ENCODE data around the gene C3orf85.
"Not testable (repeated sequence)": the region's sequence is repeated elsewhere in the genome, so short reads cannot be mapped to it uniquely, and the experiment has no call there.

The C3orf85 gene

DNA sequence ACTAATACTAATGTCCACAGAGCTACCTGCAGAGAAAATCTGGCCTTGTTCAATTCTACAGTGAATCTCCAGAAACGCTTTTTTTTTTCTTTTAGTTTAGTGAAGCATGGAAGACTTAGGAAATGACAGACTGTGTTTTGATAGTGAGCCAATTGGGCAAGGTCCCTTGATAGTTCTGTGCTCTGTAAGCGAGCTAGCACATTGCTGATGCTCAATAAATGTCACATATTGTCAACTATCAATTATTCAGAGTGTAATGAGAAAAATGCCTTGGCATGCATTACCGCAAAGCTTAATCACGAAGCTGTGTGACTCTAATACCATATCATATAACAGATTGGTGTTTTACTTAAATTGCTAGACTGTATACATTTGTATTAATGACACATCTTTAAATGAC is 5.2 kb upstream of the C3orf85 start:
- Mint-ChIP-seq H3K4me1 (no peaks in the 10 kb centered on the region), H3K27ac (no peak overlapping the region), H3K27me3 (peaks cover 7% of the 10 kb centered on the region), H3K9me3 (peaks cover 6 to 7% of the 10 kb centered on the region in 2 donors), H3K4me3 (no peak overlapping the region)
- ATAC-seq (no peak), DNase-seq (no peak)

DNA sequence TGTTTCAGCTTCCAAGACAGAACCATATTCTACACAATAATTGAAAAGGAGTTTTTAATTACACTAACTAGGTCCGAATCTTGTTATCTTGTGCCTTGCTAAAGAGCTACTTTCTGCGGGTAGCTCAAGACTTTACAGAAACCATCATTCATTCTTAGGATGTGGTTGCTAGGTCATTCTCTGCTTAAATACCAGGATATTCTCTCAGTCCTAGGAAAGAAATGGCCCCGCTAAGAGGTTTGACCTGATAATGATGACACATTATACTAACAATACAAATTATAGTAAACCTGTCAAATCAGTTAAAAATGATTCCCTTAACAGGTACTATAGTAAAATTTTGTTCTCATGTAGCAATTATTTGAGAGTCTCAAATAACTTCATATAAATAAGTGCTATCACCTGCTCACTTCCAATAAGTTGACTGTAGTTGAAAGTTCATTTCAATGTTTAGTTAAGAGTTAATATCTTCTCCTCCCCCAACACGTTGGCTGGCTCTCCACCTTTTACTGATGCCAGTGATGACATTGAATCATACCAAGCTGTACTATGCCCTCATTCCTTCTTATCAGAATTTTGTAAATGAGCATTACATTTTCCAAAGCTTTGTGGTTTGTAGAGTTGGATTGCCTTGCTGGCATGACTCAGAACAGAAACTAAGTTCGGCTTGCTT is 3.6 kb upstream of the C3orf85 start:
- Mint-ChIP-seq H3K27me3 (peaks cover 7% of the 10 kb centered on the region), H3K9me3 (peaks cover 6 to 7% of the 10 kb centered on the region in 2 donors), H3K27ac (no peak overlapping the region), H3K4me3 (no peak overlapping the region), H3K4me1 (no peaks in the 10 kb centered on the region)
- DNase-seq (no peak), ATAC-seq (no peak)

DNA sequence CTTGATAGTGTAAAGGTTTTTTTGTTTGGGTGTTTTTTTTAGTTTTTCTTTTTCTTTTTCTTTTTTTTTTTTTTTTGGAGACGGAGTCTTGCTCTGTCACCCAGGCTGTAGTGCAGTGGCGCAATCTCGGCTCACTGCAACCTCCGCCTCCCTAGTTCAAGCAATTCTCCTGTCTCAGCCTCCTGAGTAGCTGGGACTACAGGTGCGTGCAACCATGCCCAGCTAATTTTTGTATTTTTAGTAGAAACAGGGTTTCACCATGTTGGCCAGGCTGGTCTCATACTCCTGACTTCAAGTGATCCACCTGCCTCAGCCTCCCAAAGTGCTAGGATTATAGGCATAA is 3.1 kb upstream of the C3orf85 start:
- not testable (repeated sequence) for H3K27me3 Mint-ChIP-seq, ATAC-seq, H3K4me1 Mint-ChIP-seq, H3K4me3 Mint-ChIP-seq, H3K9me3 Mint-ChIP-seq, H3K27ac Mint-ChIP-seq, DNase-seq

- H3K9me3 Mint-ChIP-seq = no peaks in the 10 kb centered on the region
- H3K4me3 Mint-ChIP-seq = no peak overlapping the region
- no peaks in the 10 kb centered on the region for H3K4me1 Mint-ChIP-seq
- H3K27ac Mint-ChIP-seq = no peak overlapping the region
- DNase-seq = no peak
- no peaks in the 10 kb centered on the region for H3K27me3 Mint-ChIP-seq
- ATAC-seq = no peak
These were observed 1.2 kb downstream of the C3orf85 start for GRCh38 chr3:109137761-109138160.

DNA sequence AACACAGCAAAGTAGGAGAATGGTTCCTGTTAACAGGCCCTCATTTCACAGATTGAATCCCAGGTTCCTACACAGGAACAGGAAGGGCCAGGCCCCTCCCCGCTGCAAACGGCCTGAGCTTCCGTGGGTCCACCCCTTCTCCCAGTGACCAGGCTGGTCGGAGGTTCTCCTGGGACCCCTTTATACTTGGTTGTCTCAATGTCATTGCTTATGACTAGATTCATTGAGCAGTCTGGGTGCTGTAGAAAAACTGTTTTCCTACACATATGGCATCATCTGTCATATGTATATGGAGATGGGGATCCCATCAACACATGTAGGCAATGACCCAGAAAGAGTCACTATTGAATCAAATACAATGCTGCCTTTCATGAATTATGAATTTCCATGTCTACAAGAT is 3.8 kb downstream of the C3orf85 start:
- DNase-seq = no peak
- Mint-ChIP-seq H3K9me3 (no peaks in the 10 kb centered on the region), H3K4me3 (no peak overlapping the region), H3K27ac (no peak overlapping the region), H3K4me1 (no peaks in the 10 kb centered on the region), H3K27me3 (no peaks in the 10 kb centered on the region)
- ATAC-seq = no peak

- Mint-ChIP-seq H3K4me3 (no peak overlapping the region), H3K27ac (no peak overlapping the region), H3K4me1 (no peaks in the 10 kb centered on the region), H3K9me3 (peaks cover 0 to 4% of the 10 kb centered on the region in 2 donors), H3K27me3 (no peaks in the 10 kb centered on the region)
- no peak for DNase-seq
- no peak for ATAC-seq
These were observed 7.1 kb downstream of the C3orf85 start for GRCh38 chr3:109143646-109144045.

GRCh38 chr3:109149078-109149477 is 12.6 kb downstream of the C3orf85 start:
- H3K9me3 Mint-ChIP-seq = peaks cover 0 to 4% of the 10 kb centered on the region in 2 donors
- no peaks in the 10 kb centered on the region for H3K27me3 Mint-ChIP-seq
- no peak for ATAC-seq
- no peaks in the 10 kb centered on the region for H3K4me1 Mint-ChIP-seq
- H3K4me3 Mint-ChIP-seq = no peak overlapping the region
- no peak for DNase-seq
- H3K27ac Mint-ChIP-seq = no peak overlapping the region

GRCh38 chr3:109152320-109152719 is 15.8 kb downstream of the C3orf85 start:
- Mint-ChIP-seq H3K4me1 (no peaks in the 10 kb centered on the region), H3K27ac (no peak overlapping the region), H3K4me3 (no peak overlapping the region), H3K9me3 (no peaks in the 10 kb centered on the region), H3K27me3 (no peaks in the 10 kb centered on the region)
- no peak for DNase-seq
- ATAC-seq = no peak

GRCh38 chr3:109154979-109155378 is 18.5 kb downstream of the C3orf85 start:
- H3K27me3 Mint-ChIP-seq = no peaks in the 10 kb centered on the region
- no peaks in the 10 kb centered on the region for H3K4me1 Mint-ChIP-seq
- no peak overlapping the region for H3K4me3 Mint-ChIP-seq
- DNase-seq (no peak), ATAC-seq (no peak)
- H3K9me3 Mint-ChIP-seq = no peaks in the 10 kb centered on the region
- no peak overlapping the region for H3K27ac Mint-ChIP-seq

DNA sequence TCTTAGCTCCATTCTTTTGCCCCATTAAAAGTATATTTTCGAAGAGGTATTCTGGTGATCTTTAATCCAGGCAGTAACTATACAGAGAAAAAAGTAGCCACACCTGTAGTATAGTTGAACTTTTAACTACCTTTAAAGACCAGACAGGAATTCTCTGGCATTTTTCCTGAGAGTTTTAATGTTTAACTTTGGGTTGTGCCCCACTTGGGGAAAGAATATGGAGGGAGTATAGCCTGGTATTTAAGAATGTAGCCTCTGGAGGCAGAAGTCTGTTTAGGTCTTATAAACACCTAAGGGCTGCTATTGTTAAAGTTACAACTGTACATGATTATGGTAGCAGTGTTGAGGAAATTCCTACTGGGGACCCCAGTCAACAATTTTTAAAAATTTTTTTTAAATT is 19.3 kb downstream of the C3orf85 start:
- no peak for ATAC-seq
- DNase-seq = no peak
- no peaks in the 10 kb centered on the region for H3K27me3 Mint-ChIP-seq

GRCh38 chr3:109161487-109162123 is 25.1 kb downstream of the C3orf85 start:
- ATAC-seq = no peak
- no peak overlapping the region for H3K4me3 Mint-ChIP-seq

More for the DNA sequence above, 19.3 kb downstream of the C3orf85 start:
- Mint-ChIP-seq H3K27ac (no peak overlapping the region), H3K9me3 (no peaks in the 10 kb centered on the region), H3K4me1 (no peaks in the 10 kb centered on the region), H3K4me3 (no peak overlapping the region)

GRCh38 chr3:109165905-109166304 is 29.4 kb downstream of the C3orf85 start:
- Mint-ChIP-seq H3K4me1 (no peaks in the 10 kb centered on the region), H3K4me3 (no peak overlapping the region), H3K27ac (no peak overlapping the region), H3K27me3 (peaks cover 7% of the 10 kb centered on the region), H3K9me3 (no peaks in the 10 kb centered on the region)
- ATAC-seq (no peak), DNase-seq (no peak)

More at GRCh38 chr3:109161487-109162123, 25.1 kb downstream of the C3orf85 start:
- Mint-ChIP-seq H3K27ac (no peak overlapping the region), H3K9me3 (no peaks in the 10 kb centered on the region), H3K4me1 (no peaks in the 10 kb centered on the region), H3K27me3 (peaks cover 7% of the 10 kb centered on the region)
- no peak for DNase-seq

- no peak for DNase-seq
- Mint-ChIP-seq H3K27me3 (no peaks in the 10 kb centered on the region), H3K27ac (no peak overlapping the region), H3K9me3 (no peaks in the 10 kb centered on the region), H3K4me3 (no peak overlapping the region), H3K4me1 (no peaks in the 10 kb centered on the region)
- no peak for ATAC-seq
These were observed 35.0 kb downstream of the C3orf85 start for GRCh38 chr3:109171479-109171878.

DNA sequence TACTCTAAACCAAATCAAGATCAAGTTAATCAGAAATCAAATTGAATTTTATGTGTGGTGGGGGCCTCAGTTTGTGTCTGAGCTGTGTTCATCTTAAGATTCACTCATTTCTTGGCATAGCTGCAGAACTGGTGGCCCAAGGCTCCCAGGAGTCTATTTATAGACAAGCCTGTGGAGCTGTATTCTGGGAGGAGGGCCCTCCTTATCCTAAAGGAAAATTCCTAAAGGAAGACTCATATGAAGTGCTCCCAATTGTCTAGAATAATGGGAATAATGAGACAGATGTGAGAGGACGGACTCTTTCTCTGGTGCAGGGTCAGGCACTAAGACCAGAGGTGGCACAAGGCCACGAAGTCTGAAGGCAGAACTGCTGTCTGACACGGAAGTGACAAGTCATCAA is 38.9 kb downstream of the C3orf85 start:
- no peaks in the 10 kb centered on the region for H3K9me3 Mint-ChIP-seq
- no peak overlapping the region for H3K27ac Mint-ChIP-seq
- DNase-seq (no peak), ATAC-seq (no peak)
- H3K27me3 Mint-ChIP-seq = no peaks in the 10 kb centered on the region
- no peak overlapping the region for H3K4me3 Mint-ChIP-seq
- H3K4me1 Mint-ChIP-seq = no peaks in the 10 kb centered on the region

DNA sequence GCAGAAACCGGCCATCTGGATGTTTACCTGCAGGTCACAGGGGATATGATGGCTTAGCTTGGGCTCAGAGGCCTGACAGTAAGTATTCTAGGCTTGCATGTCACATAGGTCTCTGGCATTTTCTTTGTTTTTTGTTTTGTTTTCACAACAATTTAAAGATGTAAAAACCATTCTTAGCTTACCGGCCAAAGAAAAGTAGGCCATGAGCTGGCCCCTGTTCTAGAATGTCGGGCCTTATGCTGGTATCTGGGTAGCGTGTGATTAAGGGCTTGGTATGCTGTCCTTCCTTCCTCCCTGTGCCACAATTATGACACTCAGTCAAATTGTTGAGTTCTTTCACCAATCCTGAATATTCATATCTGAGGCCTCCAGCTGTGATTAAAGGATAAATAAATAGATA is 40.2 kb downstream of the C3orf85 start:
- Mint-ChIP-seq H3K4me3 (no peak overlapping the region), H3K27ac (no peak overlapping the region), H3K27me3 (no peaks in the 10 kb centered on the region), H3K4me1 (no peaks in the 10 kb centered on the region), H3K9me3 (no peaks in the 10 kb centered on the region)
- DNase-seq (no peak), ATAC-seq (no peak)

- ATAC-seq (no peak), DNase-seq (no peak)
- Mint-ChIP-seq H3K9me3 (peaks cover 0 to 6% of the 10 kb centered on the region in 2 donors), H3K27me3 (peaks cover 7% of the 10 kb centered on the region), H3K27ac (no peak overlapping the region), H3K4me1 (no peaks in the 10 kb centered on the region), H3K4me3 (no peak overlapping the region)
These were observed 41.4 kb downstream of the C3orf85 start for GRCh38 chr3:109177908-109178307.

- H3K27ac Mint-ChIP-seq = no peak overlapping the region
- H3K9me3 Mint-ChIP-seq = peaks cover 0 to 6% of the 10 kb centered on the region in 2 donors
- H3K4me3 Mint-ChIP-seq = no peak overlapping the region
- peaks cover 8% of the 10 kb centered on the region for H3K27me3 Mint-ChIP-seq
- no peak for ATAC-seq
- no peak for DNase-seq
- H3K4me1 Mint-ChIP-seq = no peaks in the 10 kb centered on the region
These were observed 42.2 kb downstream of the C3orf85 start for GRCh38 chr3:109178708-109179107.
